ENCODE measurements around the gene ZNF254.
"Not testable (repeated sequence)": the region's sequence is repeated elsewhere in the genome, so short reads cannot be mapped to it uniquely, and the experiment has no call there.

The ZNF254 gene

DNA sequence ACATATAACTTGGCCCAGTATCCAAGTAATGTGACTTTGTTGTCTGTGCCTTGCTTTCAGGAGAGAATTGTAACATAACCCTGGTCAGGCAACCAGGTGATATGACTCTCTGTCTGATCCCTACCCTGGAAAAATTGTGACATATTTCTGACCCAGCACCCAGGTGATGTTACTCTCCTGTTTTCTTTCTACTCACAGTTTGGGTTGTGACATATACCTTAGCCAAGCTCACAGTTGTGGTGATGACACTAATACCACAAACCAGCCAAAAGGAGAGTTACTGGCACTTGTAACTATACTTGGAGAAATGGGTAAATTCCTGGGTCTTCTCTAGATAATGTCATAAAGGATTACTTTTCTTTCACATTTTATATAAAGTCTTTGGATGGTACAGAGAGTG, 14.3 kb upstream of the ZNF254 start:
- no peak for DNase-seq (ENCODE audit: low read depth in 2 of 2)

DNA sequence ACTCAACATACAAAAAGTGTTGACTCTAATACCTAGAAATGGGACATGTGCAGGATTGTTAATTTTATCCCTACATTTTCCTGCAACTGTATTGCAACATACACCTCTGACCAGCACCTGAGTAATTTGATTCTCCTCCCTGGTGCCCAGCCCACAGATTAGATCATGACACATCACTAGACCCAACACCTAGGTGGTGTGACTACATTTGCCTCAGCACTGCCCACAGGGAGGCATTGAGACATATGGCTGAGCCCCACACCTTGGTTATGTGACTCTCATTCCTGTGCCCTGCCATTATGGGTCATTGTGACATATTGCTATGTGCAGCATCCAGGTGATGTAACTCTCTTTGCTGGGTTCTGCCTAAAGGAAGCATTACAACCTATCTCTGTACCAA, 13.2 kb upstream of the ZNF254 start:
- no peak for DNase-seq (ENCODE audit: low read depth in 2 of 2)

DNA sequence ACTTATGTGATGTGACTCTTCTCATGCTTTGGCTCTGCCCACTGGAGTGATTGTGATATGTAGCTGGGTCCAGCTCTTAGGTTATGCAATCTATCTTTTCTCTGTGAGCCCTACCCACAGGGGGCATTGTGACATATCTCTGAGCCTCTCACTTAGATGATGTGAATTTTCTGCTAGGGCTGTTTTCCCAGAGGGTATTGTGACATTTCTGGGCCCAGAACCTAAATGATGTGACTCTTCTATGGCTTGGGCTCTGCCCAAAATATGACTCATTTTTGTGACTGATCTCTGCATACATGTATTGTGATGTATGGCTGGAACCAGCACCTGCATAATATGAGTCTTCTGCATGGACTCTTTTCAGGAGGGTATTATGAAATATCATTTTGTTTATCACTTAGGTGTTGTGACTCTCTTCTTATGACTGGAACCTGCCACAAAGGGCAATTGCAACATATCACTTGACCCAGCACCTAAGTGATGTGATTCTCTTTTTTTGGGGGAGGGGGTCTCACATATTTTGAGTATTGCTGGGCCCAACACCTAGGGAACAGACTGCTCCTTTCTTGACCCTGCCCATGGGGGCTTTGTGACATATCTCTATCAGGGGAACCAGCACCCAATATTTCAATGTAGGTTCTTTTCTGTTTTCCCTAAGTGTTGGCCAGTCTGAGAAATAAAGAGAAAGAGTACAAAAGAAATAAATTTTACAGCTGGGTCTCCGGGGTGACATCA, 12.1 kb upstream of the ZNF254 start:
- no peak for DNase-seq (ENCODE audit: low read depth in 2 of 2)

DNA sequence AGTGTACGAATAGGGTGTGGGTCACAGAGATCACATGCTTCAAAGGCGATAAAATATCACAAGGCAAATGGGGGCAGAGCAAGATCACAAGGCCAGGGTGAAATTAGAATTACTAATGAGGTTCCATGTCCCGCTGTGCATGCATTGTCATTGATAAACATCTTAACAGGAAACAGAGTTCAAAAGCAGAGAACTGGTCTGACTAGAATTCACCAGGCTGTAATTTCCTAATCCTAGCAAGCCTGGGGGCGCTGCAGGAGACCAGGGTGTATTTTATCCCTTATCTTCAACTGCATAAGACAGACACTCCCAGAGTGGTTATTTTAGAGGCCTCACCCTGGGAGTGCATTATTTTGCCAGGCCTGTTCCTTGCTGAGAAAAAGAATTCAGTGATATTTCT, 11.5 kb upstream of the ZNF254 start:
- DNase-seq (ENCODE audit: low read depth in 2 of 2), result not testable (repeated sequence)

DNA sequence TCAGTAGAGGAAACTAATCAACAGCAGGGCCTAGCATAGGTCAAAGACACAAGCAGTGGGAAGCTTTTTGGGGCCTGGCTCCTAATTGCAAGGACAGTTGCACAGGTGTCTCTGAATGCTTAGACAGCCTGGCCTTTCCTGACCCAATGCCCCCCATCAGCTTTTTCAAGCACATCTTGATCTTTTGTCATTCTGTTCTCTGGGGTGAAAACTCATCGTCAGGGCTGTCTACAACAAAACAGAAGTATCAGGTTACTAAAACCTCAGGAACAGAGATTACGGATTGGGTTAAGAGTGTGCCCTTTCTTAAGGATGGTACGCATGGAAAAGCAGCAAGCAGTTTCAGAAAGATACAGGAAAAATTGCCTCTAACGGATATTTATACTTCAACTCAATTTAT, 8.3 kb upstream of the ZNF254 start:
- DNase-seq (ENCODE audit: low read depth in 2 of 2), result no peak

DNA sequence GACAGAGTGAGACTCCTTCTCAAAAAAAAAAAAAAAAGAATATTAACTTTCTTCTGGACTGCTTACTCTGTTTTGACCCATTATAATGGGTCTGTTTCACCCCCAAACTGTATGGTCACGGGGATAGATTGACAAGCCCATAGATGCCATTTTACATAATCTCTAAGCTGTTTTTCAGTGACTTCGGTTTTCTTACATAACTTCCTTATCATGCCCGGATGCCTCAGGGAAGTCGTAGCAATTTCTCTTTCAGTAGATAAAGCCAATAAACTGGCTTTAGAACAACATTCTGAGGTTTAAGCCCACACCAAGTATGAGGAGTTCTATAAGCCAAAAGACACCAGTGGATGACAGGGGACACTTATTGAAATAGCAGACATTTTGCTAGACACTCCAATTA, 5.9 kb upstream of the ZNF254 start:
- no peak for DNase-seq (ENCODE audit: low read depth in 2 of 2)

DNA sequence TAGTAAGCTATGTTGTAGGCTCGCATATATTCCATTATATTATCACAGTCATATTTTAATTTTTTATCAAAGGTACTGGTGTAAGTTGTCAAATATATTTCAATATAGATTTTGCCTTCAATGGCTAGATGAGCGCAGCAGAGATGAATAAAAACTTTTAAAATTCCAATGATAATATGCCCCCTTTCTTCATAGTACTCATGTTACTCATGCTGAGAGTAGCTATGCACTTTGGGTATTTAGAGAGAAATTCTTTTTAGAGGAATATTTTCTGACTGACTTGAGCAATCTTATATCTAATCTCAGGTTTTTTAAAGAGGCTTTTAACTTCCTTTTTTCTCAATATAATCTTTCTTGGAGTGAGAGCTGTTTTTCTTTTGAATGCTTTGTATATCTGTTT, 11.4 kb downstream of the ZNF254 start:
- DNase-seq (ENCODE audit: low read depth in 2 of 2), result no peak

DNA sequence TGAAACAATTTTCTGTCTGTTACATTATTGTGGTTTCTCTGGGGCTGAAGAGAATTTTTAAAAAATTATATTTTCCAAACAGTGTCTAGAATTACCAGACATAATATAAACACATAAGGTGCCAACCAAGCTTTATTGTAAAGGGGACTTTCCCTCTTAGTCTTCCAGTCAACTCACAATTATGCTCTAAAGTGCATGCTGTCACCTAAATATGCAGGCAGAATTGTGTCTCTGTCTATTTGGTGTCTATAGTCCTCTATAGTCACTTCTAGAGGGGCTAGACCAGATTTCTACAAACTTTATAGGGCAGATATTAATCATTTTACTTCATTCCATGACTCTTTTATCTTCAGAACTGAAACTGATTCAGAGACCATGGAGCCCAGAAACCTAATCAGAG, 12.8 kb downstream of the ZNF254 start:
- DNase-seq (ENCODE audit: low read depth in 2 of 2), result no peak

DNA sequence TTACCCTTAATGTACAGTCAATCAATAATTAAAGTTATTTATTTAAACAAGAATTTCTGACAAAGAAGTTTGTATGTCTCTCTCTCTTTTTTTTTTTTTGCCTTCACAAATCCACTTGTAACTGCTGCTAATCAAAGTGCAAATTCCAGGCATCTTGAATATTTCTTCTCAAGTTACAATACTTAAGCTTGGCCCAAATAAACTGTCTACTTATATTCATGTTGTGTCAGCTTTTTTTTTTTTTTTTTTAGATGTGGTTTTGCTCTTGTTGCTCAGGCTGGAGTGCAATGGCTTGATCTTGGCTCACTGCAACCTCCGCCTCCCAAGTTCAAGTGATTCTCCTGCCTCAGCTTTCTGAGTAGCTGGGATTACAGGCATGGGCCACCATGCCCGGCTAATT, 13.6 kb downstream of the ZNF254 start:
- DNase-seq (ENCODE audit: low read depth in 2 of 2), result not testable (repeated sequence)

DNA sequence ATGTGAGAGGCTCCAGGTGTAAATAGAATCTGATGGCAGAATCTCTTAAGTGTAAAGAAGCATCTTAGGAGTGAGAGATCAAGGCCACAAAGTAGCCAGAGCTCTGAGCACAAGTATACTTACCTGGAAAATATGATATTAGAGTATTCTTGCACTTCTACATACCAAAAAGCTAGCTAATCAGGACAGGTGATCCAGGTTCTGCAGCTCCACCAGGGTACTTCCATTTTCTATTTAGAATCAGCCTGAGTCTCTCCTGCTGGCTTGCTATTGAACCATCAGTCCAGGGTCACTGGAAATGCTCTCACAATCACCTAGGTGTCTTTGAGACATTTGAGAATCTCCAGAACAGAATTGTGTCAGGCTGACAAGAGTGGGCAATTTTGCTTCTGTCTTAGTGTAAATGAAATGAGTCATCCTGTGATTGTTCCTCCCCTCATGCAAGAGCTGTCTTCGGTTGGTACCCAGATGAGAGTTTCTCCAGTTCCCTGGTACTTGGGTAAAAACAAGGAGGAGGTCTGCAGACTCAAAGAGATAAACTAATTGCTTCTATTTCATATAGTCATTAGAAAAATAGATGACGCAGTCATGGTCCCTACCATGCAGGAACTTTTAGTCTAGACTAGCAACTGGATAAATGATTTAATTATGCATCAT, 14.6 kb downstream of the ZNF254 start:
- DNase-seq (ENCODE audit: low read depth in 2 of 2), result no peak

DNA sequence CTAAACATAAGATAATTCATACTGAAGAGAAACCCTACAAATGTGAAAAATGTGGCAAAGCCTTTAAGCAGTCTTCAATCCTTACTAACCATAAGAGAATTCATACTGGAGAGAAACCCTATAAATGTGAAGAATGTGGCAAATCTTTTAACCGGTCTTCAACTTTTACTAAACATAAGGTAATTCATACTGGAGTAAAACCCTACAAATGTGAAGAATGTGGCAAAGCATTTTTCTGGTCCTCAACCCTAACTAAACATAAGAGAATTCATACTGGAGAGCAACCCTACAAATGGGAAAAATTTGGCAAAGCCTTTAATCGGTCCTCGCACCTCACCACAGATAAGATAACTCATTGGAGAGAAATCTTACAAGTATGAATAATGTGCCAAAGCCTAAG, 40.6 kb downstream of the ZNF254 start:
- no peak for DNase-seq (ENCODE audit: low read depth in 2 of 2)

DNA sequence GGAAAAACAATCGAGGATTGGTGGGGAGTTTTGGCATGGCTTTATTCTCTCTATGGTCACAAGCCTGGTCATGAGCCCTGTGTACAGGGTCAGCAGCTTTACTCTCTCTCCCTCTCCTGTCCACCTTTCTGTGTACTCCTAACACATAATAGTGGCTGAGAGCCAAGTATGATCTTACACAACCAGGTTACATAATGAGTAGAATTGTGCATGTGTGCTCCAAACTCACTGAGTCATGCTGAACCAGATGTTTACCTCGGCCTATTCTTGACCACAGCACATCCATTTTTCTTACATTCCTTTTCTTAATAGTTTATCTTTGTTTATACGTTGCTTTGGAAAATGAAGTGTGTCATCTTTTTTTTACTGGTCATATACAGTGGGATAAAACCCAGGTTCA, 53.1 kb downstream of the ZNF254 start:
- no peak for DNase-seq (ENCODE audit: low read depth in 2 of 2)

DNA sequence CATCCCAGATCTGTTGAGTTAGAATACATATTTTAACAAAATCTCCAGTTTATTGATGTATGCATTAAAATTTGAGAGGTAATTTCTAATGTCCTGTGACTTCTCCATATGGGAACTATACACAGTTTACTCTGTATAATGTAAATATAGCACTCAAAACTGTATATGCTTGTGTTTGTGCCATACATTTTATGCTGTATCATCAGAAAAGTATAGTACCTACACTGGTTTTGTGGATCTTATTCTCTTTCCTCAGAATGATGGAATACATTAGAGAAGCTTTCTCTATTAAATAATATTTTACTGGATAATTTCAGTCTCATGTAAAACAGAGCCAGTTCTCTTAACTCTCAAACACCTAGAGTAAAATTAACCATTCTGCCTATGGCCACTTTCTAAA, 53.6 kb downstream of the ZNF254 start:
- no peak for DNase-seq (ENCODE audit: low read depth in 2 of 2)

DNA sequence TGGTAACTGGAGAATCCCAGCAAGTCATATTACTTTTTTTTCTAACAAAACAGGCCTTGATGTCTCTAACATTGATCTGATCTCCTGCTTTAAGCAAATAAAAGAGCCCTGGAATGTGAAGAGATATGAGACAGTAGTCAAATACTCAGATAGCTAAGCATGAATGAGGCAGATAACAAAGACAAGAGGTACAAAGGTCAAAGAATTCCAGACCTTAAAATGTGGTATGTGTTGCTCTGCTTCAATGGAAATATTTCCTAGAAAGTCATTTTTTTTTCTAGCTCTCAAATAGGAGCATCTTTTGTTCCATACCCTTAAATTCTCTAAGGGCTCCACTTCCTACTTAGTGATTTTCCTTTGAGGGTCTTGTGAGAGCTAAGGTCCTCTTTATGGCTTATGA, 54.6 kb downstream of the ZNF254 start:
- no peak for DNase-seq (ENCODE audit: low read depth in 2 of 2)

DNA sequence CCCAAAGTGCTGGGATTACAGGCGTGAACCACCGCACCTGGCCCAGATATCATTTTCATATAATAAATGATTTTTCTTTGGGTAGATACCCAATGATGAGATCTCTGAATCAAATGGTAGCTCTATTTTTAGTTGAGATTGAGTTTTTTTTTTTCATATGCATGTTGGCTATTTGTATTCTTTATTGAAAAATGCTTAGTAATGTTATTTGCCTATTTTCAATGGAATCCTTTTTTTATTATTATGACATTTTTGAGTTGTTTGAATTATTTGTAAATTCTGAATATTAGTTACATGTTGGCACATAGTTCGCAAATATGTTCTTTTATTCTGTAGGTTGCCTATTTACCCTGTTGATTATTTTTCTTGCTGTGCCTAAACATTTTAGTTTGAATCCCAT, 55.8 kb downstream of the ZNF254 start:
- DNase-seq (ENCODE audit: low read depth in 2 of 2), result no peak

DNA sequence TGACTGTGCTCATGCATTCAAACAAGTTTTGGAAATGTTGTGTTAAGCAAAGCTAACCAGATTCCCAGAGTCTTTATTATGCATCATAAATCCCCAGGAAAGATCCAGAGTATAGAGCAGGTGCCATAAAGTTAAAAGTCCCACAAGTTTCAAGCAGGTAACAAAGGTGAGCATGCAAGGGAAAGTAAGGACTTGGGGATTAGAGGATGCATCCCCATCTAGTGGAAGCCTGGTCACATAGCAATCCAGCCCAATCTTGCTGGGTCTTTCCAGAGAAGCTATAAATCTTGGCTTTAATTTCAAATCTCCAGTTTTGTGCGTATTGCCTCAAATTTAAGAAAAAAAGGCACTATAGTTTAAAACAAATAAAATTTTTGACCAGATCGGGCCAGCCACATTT, 72.7 kb downstream of the ZNF254 start:
- no peak for DNase-seq (ENCODE audit: low read depth in 2 of 2)

DNA sequence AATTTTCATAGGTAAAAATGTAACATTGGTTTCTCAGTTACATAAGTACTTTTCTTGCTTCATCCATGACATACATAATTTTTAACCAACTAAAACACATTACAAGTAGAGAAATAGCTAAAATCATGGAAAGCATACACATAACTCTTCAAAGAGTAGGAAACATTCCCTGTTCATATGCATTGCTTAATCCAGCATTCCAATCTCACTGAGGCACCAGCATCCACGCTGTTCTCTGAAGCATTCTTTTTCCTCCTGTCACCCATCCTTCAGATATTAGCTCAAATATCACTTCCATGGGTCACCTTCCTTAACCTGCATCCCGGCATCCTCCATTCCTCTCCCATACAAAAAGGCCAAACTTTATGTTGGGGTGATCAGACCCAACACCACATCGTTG, 79.1 kb downstream of the ZNF254 start:
- DNase-seq (ENCODE audit: low read depth in 2 of 2), result no peak

DNA sequence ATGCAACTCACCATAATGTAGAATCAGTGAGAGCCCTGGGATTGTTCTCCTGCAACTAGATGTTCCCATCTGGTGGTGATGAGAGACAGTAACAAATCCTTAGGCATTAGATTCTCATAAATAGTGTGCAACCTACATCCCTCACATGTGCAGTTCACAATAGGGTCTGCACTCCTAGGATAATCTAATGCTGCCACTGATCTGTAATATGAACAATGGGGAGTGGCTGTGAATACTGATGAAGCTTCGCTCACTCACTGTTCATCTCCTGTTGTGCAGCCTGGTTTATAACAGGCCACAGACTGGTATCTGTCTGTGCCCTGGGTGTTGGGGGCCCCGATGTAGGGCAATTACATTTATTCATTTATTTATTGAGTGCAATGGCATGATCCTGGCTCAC, 86.9 kb downstream of the ZNF254 start:
- DNase-seq (ENCODE audit: low read depth in 2 of 2), result no peak

DNA sequence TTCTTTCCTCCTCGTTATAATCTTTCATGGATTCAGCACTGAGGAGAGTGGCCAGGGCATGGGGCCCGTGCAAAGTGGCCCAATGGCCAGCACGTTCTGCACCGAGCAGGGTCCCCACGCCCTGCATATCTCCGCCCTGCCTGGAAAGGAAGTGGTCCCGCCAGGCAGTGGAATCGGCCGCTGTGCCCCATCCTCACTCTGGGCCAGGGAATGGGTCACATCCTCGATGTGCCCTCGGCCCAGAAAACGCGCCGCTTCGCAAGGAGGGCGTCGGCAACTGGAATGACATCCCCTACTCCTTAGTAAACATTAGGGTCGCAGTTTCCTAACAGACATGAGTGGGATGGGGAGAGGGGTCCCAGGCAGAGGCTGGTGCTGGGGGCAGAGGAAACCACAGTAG, 90.7 kb downstream of the ZNF254 start:
- no peak for DNase-seq (ENCODE audit: low read depth in 2 of 2)

DNA sequence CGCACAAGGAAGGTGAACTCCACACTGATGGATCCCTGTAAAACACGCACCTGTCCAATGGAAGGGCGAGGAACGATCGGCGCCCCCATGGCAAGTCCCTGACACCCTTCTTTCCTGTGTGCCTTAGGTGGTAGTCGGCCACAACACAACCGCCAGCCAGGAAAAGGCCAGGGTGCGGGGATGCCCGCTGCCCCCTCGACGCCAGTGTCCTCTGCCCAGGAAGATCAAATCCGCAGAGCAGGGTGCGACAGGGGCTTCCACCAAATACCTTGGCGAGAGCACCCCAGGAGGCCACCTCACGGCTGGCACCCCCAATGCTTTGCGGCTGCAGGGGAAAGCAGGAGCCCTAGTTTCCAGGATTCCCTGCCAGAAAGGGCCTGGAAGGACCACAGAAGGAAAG, 91.2 kb downstream of the ZNF254 start:
- no peak for DNase-seq (ENCODE audit: low read depth in 2 of 2)
